HG03457 (cell line): Measurements from ENCODE around the gene PRDM15.

Experiments used
- ATAC-seq: cut with Tn5 transposase; IDR thresholded peaks from one replicate; pipeline ENCODE4 v1.9.1; 2021; ENCODE audit warnings: moderate number of reproducible peaks; ENCODE audit not compliant: unreplicated experiment

PRDM15 gene

GRCh38 chr21:41752231-41752681 lies 126.9 kb downstream of the PRDM15 start:
- no peak for ATAC-seq

GRCh38 chr21:41751611-41752011 lies 127.5 kb downstream of the PRDM15 start:
- no peak for ATAC-seq

- no peak for ATAC-seq
Measured at GRCh38 chr21:41750532-41751151, 128.5 kb downstream of the PRDM15 start.

GRCh38 chr21:41750051-41750450 lies 129.1 kb downstream of the PRDM15 start:
- ATAC-seq = no peak

GRCh38 chr21:41749286-41749685 lies 129.9 kb downstream of the PRDM15 start:
- ATAC-seq = no peak
